SH-SY5Y (cell line): ENCODE results near the gene PWWP2B.

ENCODE experiments used
- GATA2 ChIP-seq: IDR thresholded peaks from 2 replicates; pipeline ENCODE4 v1.6.1; 2011; ENCODE audit warnings: mild to moderate bottlenecking, low read depth, low read length
- GATA3 ChIP-seq: IDR thresholded peaks from 2 replicates; pipeline ENCODE4 v1.6.1; 2011; ENCODE audit warnings: low read depth, mild to moderate bottlenecking, low read length, moderate library complexity

DNA sequence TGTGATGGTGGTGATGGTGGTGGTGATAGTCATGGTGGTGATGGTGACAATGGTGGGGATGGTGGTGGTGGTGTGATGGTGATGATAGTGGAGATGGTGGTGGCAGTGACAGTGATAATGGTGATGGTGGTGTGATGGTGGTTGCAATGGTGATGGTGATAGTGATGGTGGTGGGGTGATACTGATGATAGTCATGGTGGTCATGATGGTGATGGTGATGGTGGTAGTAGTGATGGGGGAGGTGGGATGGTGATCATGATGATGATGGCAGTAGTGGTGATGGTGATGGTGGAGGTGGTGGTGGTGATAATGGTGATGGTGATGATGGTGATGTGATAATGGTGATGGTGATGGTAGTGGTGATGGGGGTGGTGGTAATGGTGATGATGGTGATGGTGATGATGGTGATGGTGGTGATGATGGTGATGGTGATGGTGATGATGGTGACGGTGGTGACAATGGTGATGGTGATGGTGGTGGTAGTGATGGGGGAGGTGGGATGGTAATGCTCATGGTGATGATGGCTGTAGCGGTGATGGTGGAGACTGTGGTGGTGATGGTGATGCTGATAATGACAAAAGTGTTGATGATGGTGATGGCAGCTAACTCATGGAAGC, 4.7 kb upstream of the PWWP2B start:
- TF ChIP-seq GATA3 (no peak), GATA2 (no peak)
